NCI-H2107 treated with DMSO at 0.1 percent for 48 hours (cell line): Measurements from ENCODE around the gene RPTOR.
A peak's percentile ranks its signal among the peaks of the same experiment; 100 is the strongest.
"Not testable (repeated sequence)": the region's sequence is repeated elsewhere in the genome, so short reads cannot be mapped to it uniquely, and the experiment has no call there.

Source experiments
- DNase-seq: peaks from one replicate; lab custom pipeline; 2025; ENCODE audit not compliant: unreplicated experiment; lab: John Stamatoyannopoulos, UW

RPTOR gene

GRCh38 chr17:80539022-80539641 lies 5.5 kb upstream of the RPTOR start:
- DNase-seq = no peak

GRCh38 chr17:80545499-80545826 lies 825 bp downstream of the RPTOR start:
- no peak for DNase-seq

- DNase-seq = no peak
Measured at GRCh38 chr17:80546267-80546666, 1.6 kb downstream of the RPTOR start.

- DNase-seq = no peak
Measured at GRCh38 chr17:80552523-80552922, 7.9 kb downstream of the RPTOR start.

GRCh38 chr17:80555266-80555665 lies 10.6 kb downstream of the RPTOR start:
- DNase-seq = no peak

GRCh38 chr17:80558046-80558445 lies 13.4 kb downstream of the RPTOR start:
- DNase-seq = no peak

- DNase-seq = no peak
Measured at GRCh38 chr17:80559825-80560251, 15.2 kb downstream of the RPTOR start.

- DNase-seq = no peak
Measured at GRCh38 chr17:80561541-80562114, 17.0 kb downstream of the RPTOR start.

- no peak for DNase-seq
Measured at GRCh38 chr17:80564545-80564944, 19.9 kb downstream of the RPTOR start.

- no peak for DNase-seq
Measured at GRCh38 chr17:80565343-80566053, 20.9 kb downstream of the RPTOR start.

- no peak for DNase-seq
Measured at GRCh38 chr17:80566054-80566400, 21.4 kb downstream of the RPTOR start.

- DNase-seq = no peak
Measured at GRCh38 chr17:80568246-80568645, 23.6 kb downstream of the RPTOR start.

- DNase-seq = no peak
Measured at GRCh38 chr17:80569924-80570323, 25.3 kb downstream of the RPTOR start.

GRCh38 chr17:80573701-80574100 lies 29.1 kb downstream of the RPTOR start:
- DNase-seq = no peak

GRCh38 chr17:80574496-80574895 lies 29.9 kb downstream of the RPTOR start:
- no peak for DNase-seq

- DNase-seq = peak; percentile 72
Measured at GRCh38 chr17:80575057-80575875, 30.6 kb downstream of the RPTOR start.

- DNase-seq = no peak
Measured at GRCh38 chr17:80577876-80578570, 33.4 kb downstream of the RPTOR start.

GRCh38 chr17:80578668-80579388 lies 34.2 kb downstream of the RPTOR start:
- DNase-seq = not testable (repeated sequence)

GRCh38 chr17:80582165-80582564 lies 37.5 kb downstream of the RPTOR start:
- DNase-seq = no peak

- DNase-seq = no peak
Measured at GRCh38 chr17:80584176-80584905, 39.7 kb downstream of the RPTOR start.
